Measurements from ENCODE around the gene PARP14. TPM values are rescaled to one million over a fixed set of nuclear protein-coding genes. Genes with fewer than 3 reads are reported as not detected.
A peak's percentile ranks its signal among the peaks of the same experiment; 100 is the strongest.

PARP14 gene
- total and polyA plus RNA-seq, 2 donors (not counting 1 experiment from before 2014, with no cell fraction given): 113 to 188 TPM

GRCh38 chr3:122661633-122662032 is 19.0 kb upstream of the PARP14 start:
- Histone ChIP-seq H3K4me3 (ENCODE audit: control extremely low read depth in 1 of 5, extremely low read depth in 1 of 5, insufficient read depth in 1 of 5, low read depth in 2 of 5, low read length in 4 of 5) (peak overlapping the region in 1 of 5 experiments; percentile 21), H4K20me1 (ENCODE audit: control insufficient read depth, insufficient read depth, low read length, poor library complexity, severe bottlenecking) (no peaks in the 10 kb centered on the region), H3K36me3 (replicated peaks in 1 of 2; ENCODE audit: control extremely low read depth in 1 of 2, control insufficient read depth in 1 of 2, extremely low read depth in 1 of 2, insufficient read depth in 2 of 2, low read length in 1 of 2) (no peaks in the 10 kb centered on the region), H3K27ac (ENCODE audit: low read length in 2 of 2) (no peak overlapping the region), H3K9me3 (ENCODE audit: control extremely low read depth in 1 of 3, control insufficient read depth in 2 of 3, insufficient read depth in 1 of 3, low read length in 2 of 3) (peaks cover 0 to 15% (median 0%) of the 10 kb centered on the region in 3 donors), H3K4me2 (replicated peaks; ENCODE audit: low read depth, low read length, poor library complexity, severe bottlenecking) (no peak overlapping the region), H2AFZ (ENCODE audit: insufficient read depth, low read depth, low read length, poor library complexity, severe bottlenecking) (peak overlapping the region; percentile 55), H3K9ac (ENCODE audit: low read length) (peak overlapping the region; percentile 1), H3K4me1 (ENCODE audit: control insufficient read depth in 2 of 2, insufficient read depth in 2 of 2, low read length in 2 of 2) (peaks cover 6% of the 10 kb centered on the region in 2 donors), H3K79me2 (ENCODE audit: control insufficient read depth, insufficient read depth, low read length) (no peaks in the 10 kb centered on the region), H3K27me3 (replicated peaks in 1 of 4; ENCODE audit: control extremely low read depth in 1 of 4, control insufficient read depth in 3 of 4, insufficient read depth in 4 of 4, low read length in 3 of 4) (no peaks in the 10 kb centered on the region)
- WGBS (ENCODE audit: insufficient coverage): 72% methylated on average over 5 of the region's 13 CpGs
- ChIA-PET POLR2A (no interaction called here), CTCF (interaction anchor here (1.0 kb wide), 1 partner anchor 102 kb away, joined by 3 read pairs; no protein-coding TSS in a partner anchor)
- intact Hi-C loops (cut with micrococcal nuclease): loop anchor here (5.0 kb wide), 1 partner anchor 34 kb away; no protein-coding TSS in a partner anchor
- no peak overlapping the region for H3K27ac Mint-ChIP-seq
- H3K4me3 Mint-ChIP-seq: peak overlapping the region; percentile 65
- peaks cover 12% of the 10 kb centered on the region for H3K4me1 Mint-ChIP-seq
- H3K9me3 Mint-ChIP-seq (ENCODE audit: insufficient read depth): peaks cover 3% of the 10 kb centered on the region
- no peak for TF ChIP-seq CTCF (IDR thresholded peaks at IDR 0.05)
- no peak for TF ChIP-seq EZH2 (IDR thresholded peaks at IDR 0.05; ENCODE audit: borderline replicate concordance, insufficient read depth, low read depth, low read length, poor library complexity, severe bottlenecking)
- ATAC-seq (ENCODE audit: low read depth): peak; percentile 21
- no peaks in the 10 kb centered on the region for H3K27me3 Mint-ChIP-seq
- DNase-seq: no peak

GRCh38 chr3:122662505-122662904 is 18.1 kb upstream of the PARP14 start:
- Histone ChIP-seq H4K20me1 (ENCODE audit: control insufficient read depth, insufficient read depth, low read length, poor library complexity, severe bottlenecking) (no peaks in the 10 kb centered on the region), H3K4me3 (ENCODE audit: control extremely low read depth in 1 of 5, extremely low read depth in 1 of 5, insufficient read depth in 1 of 5, low read depth in 2 of 5, low read length in 4 of 5) (no peak overlapping the region), H3K27ac (ENCODE audit: low read length in 2 of 2) (no peak overlapping the region), H3K36me3 (replicated peaks in 1 of 2; ENCODE audit: control extremely low read depth in 1 of 2, control insufficient read depth in 1 of 2, extremely low read depth in 1 of 2, insufficient read depth in 2 of 2, low read length in 1 of 2) (no peaks in the 10 kb centered on the region), H3K4me2 (replicated peaks; ENCODE audit: low read depth, low read length, poor library complexity, severe bottlenecking) (no peak overlapping the region), H3K9ac (ENCODE audit: low read length) (no peak overlapping the region), H2AFZ (ENCODE audit: insufficient read depth, low read depth, low read length, poor library complexity, severe bottlenecking) (no peak overlapping the region), H3K4me1 (ENCODE audit: control insufficient read depth in 2 of 2, insufficient read depth in 2 of 2, low read length in 2 of 2) (peaks cover 6% of the 10 kb centered on the region in 2 donors), H3K27me3 (replicated peaks in 1 of 4; ENCODE audit: control extremely low read depth in 1 of 4, control insufficient read depth in 3 of 4, insufficient read depth in 4 of 4, low read length in 3 of 4) (no peaks in the 10 kb centered on the region), H3K9me3 (ENCODE audit: control extremely low read depth in 1 of 3, control insufficient read depth in 2 of 3, insufficient read depth in 1 of 3, low read length in 2 of 3) (peaks cover 0 to 13% (median 0%) of the 10 kb centered on the region in 3 donors), H3K79me2 (ENCODE audit: control insufficient read depth, insufficient read depth, low read length) (no peaks in the 10 kb centered on the region)
- WGBS (ENCODE audit: insufficient coverage): 100% methylated on average over 1 of the region's 2 CpGs
- Mint-ChIP-seq H3K27ac (no peak overlapping the region), H3K4me3 (no peak overlapping the region), H3K9me3 (ENCODE audit: insufficient read depth) (peaks cover 3% of the 10 kb centered on the region), H3K4me1 (peaks cover 12% of the 10 kb centered on the region), H3K27me3 (no peaks in the 10 kb centered on the region)
- CTCF ChIA-PET: interaction anchor here (0.7 kb wide), 1 partner anchor 16 kb away, joined by 5 read pairs; no protein-coding TSS in a partner anchor
- ATAC-seq (ENCODE audit: low read depth) (no peak), DNase-seq (no peak)
- TF ChIP-seq CTCF (IDR thresholded peaks at IDR 0.05): no peak
- no peak for TF ChIP-seq EZH2 (IDR thresholded peaks at IDR 0.05; ENCODE audit: borderline replicate concordance, insufficient read depth, low read depth, low read length, poor library complexity, severe bottlenecking)
- POLR2A ChIA-PET: no interaction called here
- intact Hi-C loops (cut with micrococcal nuclease): loop anchor here (5.0 kb wide), 1 partner anchor 35 kb away; no protein-coding TSS in a partner anchor
